ENCODE results near the gene KCNMA1. TPM values are rescaled to one million over a fixed set of nuclear protein-coding genes. Genes with fewer than 3 reads are reported as not detected.

The KCNMA1 gene
- total RNA-seq, 2 donors from 2014 or later: 5.9 to 9.3 TPM

GRCh38 chr10:77580482-77580881, 57.1 kb downstream of the KCNMA1 start:
- 41 to 74% methylated on average over 2 of the region's 2 CpGs for WGBS, 2 donors
- H3K4me1 ChIP-seq: peaks cover 9% of the 10 kb centered on the region

GRCh38 chr10:77578583-77579227, 58.9 kb downstream of the KCNMA1 start:
- intact Hi-C loops (cut with DNase I): no loop called here
- TF ChIP-seq CTCF (IDR thresholded peaks at IDR 0.05): no peak
- no peak for TF ChIP-seq POLR2A (IDR thresholded peaks at IDR 0.05)
- ATAC-seq (no peak), DNase-seq (no peak)
- Histone ChIP-seq H3K27me3 (no peaks in the 10 kb centered on the region), H3K9me3 (no peaks in the 10 kb centered on the region), H3K4me3 (no peak overlapping the region), H3K27ac (no peak overlapping the region), H3K36me3 (replicated peaks in 1 of 2; ENCODE audit: insufficient read depth in 1 of 2, low read depth in 2 of 2) (no peaks in the 10 kb centered on the region), H3K4me1 (peaks cover 9% of the 10 kb centered on the region)
- 75 to 84% methylated on average over 7 of the region's 7 CpGs for WGBS, 2 donors

More at GRCh38 chr10:77580482-77580881, 57.1 kb downstream of the KCNMA1 start:
- intact Hi-C loops (cut with DNase I): no loop called here
- no peak overlapping the region for H3K27ac ChIP-seq
- no peak overlapping the region for H3K4me3 ChIP-seq
- H3K27me3 ChIP-seq: no peaks in the 10 kb centered on the region
- TF ChIP-seq POLR2A (IDR thresholded peaks at IDR 0.05) (no peak), CTCF (IDR thresholded peaks at IDR 0.05) (no peak)
- H3K9me3 ChIP-seq: no peaks in the 10 kb centered on the region
- H3K36me3 ChIP-seq (replicated peaks in 1 of 2; ENCODE audit: insufficient read depth in 1 of 2, low read depth in 2 of 2): no peaks in the 10 kb centered on the region
- no peak for DNase-seq
- no peak for ATAC-seq

GRCh38 chr10:77577666-77578229, 59.9 kb downstream of the KCNMA1 start:
- ATAC-seq: no peak
- peaks cover 4% of the 10 kb centered on the region for H3K4me1 ChIP-seq
- no peaks in the 10 kb centered on the region for H3K9me3 ChIP-seq
- DNase-seq: no peak
- H3K4me3 ChIP-seq: no peak overlapping the region
- intact Hi-C loops (cut with DNase I): no loop called here
- no peaks in the 10 kb centered on the region for H3K27me3 ChIP-seq
- TF ChIP-seq CTCF (IDR thresholded peaks at IDR 0.05): no peak
- no peak for TF ChIP-seq POLR2A (IDR thresholded peaks at IDR 0.05)
- H3K27ac ChIP-seq: no peak overlapping the region
- H3K36me3 ChIP-seq (replicated peaks in 1 of 2; ENCODE audit: insufficient read depth in 1 of 2, low read depth in 2 of 2): no peaks in the 10 kb centered on the region
- 76% methylated on average over 1 of the region's 1 CpG; no CpG with 5 or more reads in 1 of the 2 donors for WGBS, 2 donors

GRCh38 chr10:77576444-77577032, 61.1 kb downstream of the KCNMA1 start:
- intact Hi-C loops (cut with DNase I): no loop called here
- Histone ChIP-seq H3K9me3 (no peaks in the 10 kb centered on the region), H3K27ac (no peak overlapping the region), H3K36me3 (replicated peaks in 1 of 2; ENCODE audit: insufficient read depth in 1 of 2, low read depth in 2 of 2) (no peaks in the 10 kb centered on the region), H3K4me3 (no peak overlapping the region), H3K27me3 (no peaks in the 10 kb centered on the region), H3K4me1 (peaks cover 7% of the 10 kb centered on the region)
- 90 to 94% methylated on average over 9 of the region's 9 CpGs for WGBS, 2 donors
- TF ChIP-seq CTCF (IDR thresholded peaks at IDR 0.05) (no peak), POLR2A (IDR thresholded peaks at IDR 0.05) (no peak)
- no peak for ATAC-seq
- no peak for DNase-seq
